Fibroblast of villous mesenchyme (primary cell): ENCODE data around the gene DDAH1. TPM values are rescaled to one million over a fixed set of nuclear protein-coding genes. Genes with fewer than 3 reads are reported as not detected.
"Not testable (repeated sequence)": the region's sequence is repeated elsewhere in the genome, so short reads cannot be mapped to it uniquely, and the experiment has no call there.

Experiments used
- DNase-seq: peaks from one replicate; pipeline ENCODE4 v3.0.0-alpha.2; 2010; ENCODE audit warnings: low read depth
- H3K4me3 ChIP-seq: 2 replicates; pipeline ENCODE4 v1.5.1; 2011; ENCODE audit warnings: low read depth, mild to moderate bottlenecking, low read length
- CTCF ChIP-seq: IDR thresholded peaks from 2 replicates; pipeline ENCODE4 v1.5.1; 2012; ENCODE audit warnings: low read depth, mild to moderate bottlenecking, low read length; ENCODE audit not compliant: insufficient read depth
- total RNA-seq: library from RNA; depleted of rRNA; stranded (reverse); fragments of >200 nt; gene quantifications from 2 replicates; pipeline ENCODE4 v1.2.3, GENCODE V29; 2012

DDAH1 gene
- total RNA-seq: 135 and 259 TPM in 2 replicates

DNA sequence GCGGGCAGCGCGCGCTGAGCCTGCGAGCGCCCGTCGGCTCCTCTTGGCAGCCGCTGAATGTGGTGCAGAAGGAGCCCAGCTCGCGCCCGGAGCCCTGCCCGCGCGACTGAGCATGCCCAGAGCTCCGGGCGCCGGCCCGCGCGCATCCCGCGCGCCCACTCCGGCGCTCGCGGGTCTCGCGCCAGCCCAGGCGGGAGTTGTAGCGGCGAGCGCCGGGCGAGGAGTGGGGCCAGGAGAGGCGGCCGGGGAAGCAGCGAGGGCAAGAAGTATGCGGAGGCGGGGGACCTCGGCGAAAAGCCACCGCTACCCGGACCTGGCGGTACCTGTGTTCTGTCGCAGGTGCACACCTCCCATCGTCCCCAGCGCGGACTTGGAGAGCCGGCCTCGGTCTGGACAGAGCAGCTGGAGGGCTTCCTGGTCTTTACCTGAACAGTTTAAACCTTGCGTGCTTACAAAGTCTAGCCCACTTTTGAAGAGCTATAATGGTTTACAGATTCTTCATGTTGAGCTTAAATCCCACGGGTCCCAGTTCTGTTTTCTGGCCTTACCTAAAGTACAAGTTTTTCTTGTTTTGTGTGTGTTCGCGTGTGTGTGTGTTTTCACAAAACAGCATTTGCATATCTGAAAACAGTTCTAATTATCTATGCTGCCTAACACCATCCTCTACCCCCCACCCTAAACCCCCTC is at the start of gene DDAH1:
Gene DDAH1 (minus strand): TSS at position 61 of the 687 bp plus-strand sequence. CDS start 114 bp downstream, outside the sequence.
- no peak for TF ChIP-seq CTCF

DNA sequence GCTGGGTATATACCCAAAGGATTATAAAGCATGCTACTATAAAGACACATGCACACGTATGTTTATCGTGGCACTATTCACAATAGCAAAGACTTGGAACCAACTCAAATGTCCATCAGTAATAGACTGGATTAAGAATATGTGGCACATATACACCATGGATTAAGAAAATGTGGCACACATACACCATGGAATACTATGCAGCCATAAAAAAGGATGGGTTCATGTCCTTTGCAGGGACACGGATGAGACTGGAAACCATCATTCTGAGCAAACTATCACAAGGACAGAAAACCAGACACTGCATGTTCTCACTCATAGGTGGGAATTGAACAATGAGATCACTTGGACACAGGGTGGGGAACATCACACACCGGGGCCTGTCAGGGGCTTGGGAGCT is 49.0 kb upstream of the DDAH1 start:
- DNase-seq, H3K4me3 ChIP-seq: not testable (repeated sequence)

More for the DNA sequence above, at the start of gene DDAH1:
- DNase-seq: peak; percentile 65
- peak within 1 kb of the TSS; percentile 83 for H3K4me3 ChIP-seq

DNA sequence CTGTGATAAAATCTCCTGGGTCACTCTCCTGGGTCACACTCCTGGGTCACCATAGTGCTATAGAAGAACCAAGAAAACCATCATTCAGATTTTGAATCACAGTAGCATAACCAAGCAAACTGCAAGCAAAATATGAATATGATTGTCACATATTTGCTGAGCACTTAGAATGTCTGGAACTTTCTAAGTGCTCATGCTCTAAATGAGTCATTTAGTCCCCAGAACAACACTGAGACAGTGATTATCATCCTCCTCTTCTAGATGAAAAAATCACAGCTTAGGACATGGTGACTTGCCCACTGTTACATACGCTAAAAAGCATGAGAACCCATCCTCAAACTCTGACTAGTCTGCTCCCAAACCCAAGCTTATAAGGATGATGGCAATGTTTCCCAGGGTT is 39.5 kb upstream of the DDAH1 start:
- H3K4me3 ChIP-seq: no peak overlapping the region
- no peak for TF ChIP-seq CTCF
- no peak for DNase-seq

DNA sequence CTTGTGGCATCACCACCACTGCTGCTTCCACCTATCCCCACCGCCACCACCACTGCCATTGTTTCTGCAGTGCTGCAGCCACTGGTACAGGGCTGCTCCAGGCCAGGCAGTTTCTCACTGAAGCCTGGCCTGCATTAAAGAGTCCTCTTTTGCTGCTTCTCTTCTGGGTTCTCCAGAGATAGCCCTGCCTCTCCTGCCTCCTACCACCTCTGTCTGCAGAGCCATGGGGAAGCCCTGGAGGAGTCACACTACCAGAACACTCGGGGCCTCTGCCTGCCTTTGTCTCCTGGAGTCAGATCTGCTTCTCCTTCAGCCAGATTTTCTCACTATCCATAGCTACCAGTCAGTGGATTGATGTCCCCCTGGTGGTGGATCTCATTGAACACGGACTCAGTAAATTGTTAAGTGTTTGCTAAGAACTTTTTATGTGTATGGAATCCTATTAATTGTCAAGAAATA is 37.7 kb upstream of the DDAH1 start:
- H3K4me3 ChIP-seq: no peak overlapping the region
- DNase-seq: peak; percentile 86
- TF ChIP-seq CTCF: peak; percentile 73

- peak; percentile 89 for DNase-seq
- no peak for TF ChIP-seq CTCF
- no peak overlapping the region for H3K4me3 ChIP-seq
Observed at GRCh38 chr1:85502171-85502570, 37.2 kb upstream of the DDAH1 start.

- H3K4me3 ChIP-seq: no peak overlapping the region
- no peak for DNase-seq
- TF ChIP-seq CTCF: no peak
Observed at GRCh38 chr1:85501355-85501898, 36.5 kb upstream of the DDAH1 start.

GRCh38 chr1:85496941-85497582 is 32.1 kb upstream of the DDAH1 start:
- TF ChIP-seq CTCF: no peak
- no peak for DNase-seq
- H3K4me3 ChIP-seq: no peak overlapping the region
